H1 (cell line): ENCODE results near the gene PNRC2. TPM values are rescaled to one million over a fixed set of nuclear protein-coding genes. Genes with fewer than 3 reads are reported as not detected.

Experiments used
- EZH2 ChIP-seq: fragments of 200-600 bp; sonication (generic); IDR thresholded peaks from 2 replicates; pipeline ENCODE4 v1.7.1; 2012; ENCODE audit warnings: low read depth, mild to moderate bottlenecking, moderate library complexity, low read length, inconsistent platforms; ENCODE audit not compliant: severe bottlenecking
- KDM5A ChIP-seq: fragments of 200-600 bp; IDR thresholded peaks from 2 replicates; pipeline ENCODE4 v1.7.1; 2012; ENCODE audit warnings: mild to moderate bottlenecking, low read length, inconsistent platforms, mixed read lengths
- NRF1 ChIP-seq: IDR thresholded peaks from 2 replicates; pipeline ENCODE4 v1.6.1; 2011; ENCODE audit warnings: mild to moderate bottlenecking, low read depth, low read length, improper control_type of control experiment
- POLR2AphosphoS5 ChIP-seq: IDR thresholded peaks from 2 replicates; pipeline ENCODE4 v1.6.1; 2011; ENCODE audit warnings: low read depth, low read length
- RAD21 ChIP-seq, 2 experiments: IDR thresholded peaks in 1 of 2; conservative IDR thresholded peaks in 1 of 2; 2 replicates each; pipeline ENCODE4 v1.6.1; 2011; ENCODE audit warnings: low read depth in 2 of 2, low read length in 2 of 2, improper control_type of control experiment in 1 of 2, inconsistent platforms in 1 of 2, mild to moderate bottlenecking in 1 of 2, moderate library complexity in 1 of 2
- SRF ChIP-seq: IDR thresholded peaks from 2 replicates; pipeline ENCODE4 v1.6.1; 2011; ENCODE audit warnings: mild to moderate bottlenecking, low read depth, low read length, moderate library complexity
- TEAD4 ChIP-seq: IDR thresholded peaks from 2 replicates; pipeline ENCODE4 v1.6.1; 2012; ENCODE audit warnings: low read depth, low read length, inconsistent platforms, mixed read lengths
- polyA plus RNA-seq, 7 experiments: library from polyadenylated mRNA; depleted of rRNA in 3 of 7; stranded (reverse) in 5 of 7; unstranded in 2 of 7; fragments of >200 nt in 5 of 7; fragments of 200-250 nt in 2 of 7; gene quantifications; 1 replicate in 5 of 7; 2 replicates in 1 of 7; 4 replicates in 1 of 7; pipeline versions ENCODE4 v1.2.1 to v1.2.3, GENCODE V29; 2011 to 2013; ENCODE audit warnings: missing spikeins in 2 of 7, mixed read lengths in 2 of 7
- total RNA-seq: library from RNA; stranded (reverse); fragmentation: NEBNext Ultra II Directional; extraction: Animal tissue kit (Norgen Biotek cat#: 25700); gene quantifications from 2 replicates; pipeline ENCODE4 v1.2.1, GENCODE V29; 2021
- TF ChIP-seq, protein P1 (sequence below): IDR thresholded peaks from 2 replicates; pipeline ENCODE4 v1.6.1; 2011; ENCODE audit warnings: low read depth, mild to moderate bottlenecking, low read length; ENCODE audit not compliant: insufficient read depth

Gene PNRC2
- total and polyA plus RNA-seq, 2 of the 8 experiments (the other 6 are each of a cell fraction or from before 2014, with no cell fraction given): 57.5 to 147 TPM

GRCh38 chr1:23928789-23929188 is 30.8 kb upstream of the PNRC2 start (continued):
- TF ChIP-seq, protein P1, sequence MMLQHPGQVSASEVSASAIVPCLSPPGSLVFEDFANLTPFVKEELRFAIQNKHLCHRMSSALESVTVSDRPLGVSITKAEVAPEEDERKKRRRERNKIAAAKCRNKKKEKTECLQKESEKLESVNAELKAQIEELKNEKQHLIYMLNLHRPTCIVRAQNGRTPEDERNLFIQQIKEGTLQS: no peak
- no peak for TF ChIP-seq KDM5A
- TF ChIP-seq EZH2: no peak
- TF ChIP-seq NRF1: no peak
- TF ChIP-seq SRF: no peak
- no peak for TF ChIP-seq TEAD4
- no peak for TF ChIP-seq POLR2AphosphoS5
- no peak for TF ChIP-seq RAD21 (IDR thresholded peaks at IDR 0.05 in 1 of 2, conservative IDR thresholded peaks at IDR 0.05 in 1 of 2; ENCODE audit: low read depth in 2 of 2, low read length in 2 of 2)
